Measurements from ENCODE around the gene PIK3R4. TPM values are rescaled to one million over a fixed set of nuclear protein-coding genes. Genes with fewer than 3 reads are reported as not detected.

PIK3R4 gene
- total RNA-seq, 1 donor: 41.5 TPM

DNA sequence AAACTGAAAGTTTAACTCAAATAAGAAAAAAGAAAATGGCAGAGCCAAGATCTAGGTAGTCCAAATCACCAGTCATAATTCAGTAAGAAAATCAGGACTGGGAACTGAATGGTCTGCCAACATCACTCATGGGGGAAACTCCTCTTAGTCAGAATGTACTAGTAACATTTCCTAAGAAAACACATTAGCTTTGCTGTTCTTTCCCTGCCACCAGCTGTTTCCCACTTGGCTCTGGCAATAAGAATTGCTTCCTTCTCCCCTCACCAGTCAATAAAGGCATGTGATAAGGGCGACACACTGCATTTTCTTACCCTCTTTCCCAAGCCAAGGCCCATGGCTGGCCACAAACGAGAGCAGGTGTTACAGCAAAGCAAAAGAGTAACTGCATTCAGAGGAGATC is 46.1 kb downstream of the PIK3R4 start:
- TF ChIP-seq, protein P1, sequence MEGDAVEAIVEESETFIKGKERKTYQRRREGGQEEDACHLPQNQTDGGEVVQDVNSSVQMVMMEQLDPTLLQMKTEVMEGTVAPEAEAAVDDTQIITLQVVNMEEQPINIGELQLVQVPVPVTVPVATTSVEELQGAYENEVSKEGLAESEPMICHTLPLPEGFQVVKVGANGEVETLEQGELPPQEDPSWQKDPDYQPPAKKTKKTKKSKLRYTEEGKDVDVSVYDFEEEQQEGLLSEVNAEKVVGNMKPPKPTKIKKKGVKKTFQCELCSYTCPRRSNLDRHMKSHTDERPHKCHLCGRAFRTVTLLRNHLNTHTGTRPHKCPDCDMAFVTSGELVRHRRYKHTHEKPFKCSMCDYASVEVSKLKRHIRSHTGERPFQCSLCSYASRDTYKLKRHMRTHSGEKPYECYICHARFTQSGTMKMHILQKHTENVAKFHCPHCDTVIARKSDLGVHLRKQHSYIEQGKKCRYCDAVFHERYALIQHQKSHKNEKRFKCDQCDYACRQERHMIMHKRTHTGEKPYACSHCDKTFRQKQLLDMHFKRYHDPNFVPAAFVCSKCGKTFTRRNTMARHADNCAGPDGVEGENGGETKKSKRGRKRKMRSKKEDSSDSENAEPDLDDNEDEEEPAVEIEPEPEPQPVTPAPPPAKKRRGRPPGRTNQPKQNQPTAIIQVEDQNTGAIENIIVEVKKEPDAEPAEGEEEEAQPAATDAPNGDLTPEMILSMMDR (IDR thresholded peaks at IDR 0.05; ENCODE audit: insufficient read depth, low read depth, low read length): no peak
- no peak overlapping the region for H3K4me3 ChIP-seq (ENCODE audit: low read depth, low read length)
- DNase-seq (ENCODE audit: low read depth): no peak

DNA sequence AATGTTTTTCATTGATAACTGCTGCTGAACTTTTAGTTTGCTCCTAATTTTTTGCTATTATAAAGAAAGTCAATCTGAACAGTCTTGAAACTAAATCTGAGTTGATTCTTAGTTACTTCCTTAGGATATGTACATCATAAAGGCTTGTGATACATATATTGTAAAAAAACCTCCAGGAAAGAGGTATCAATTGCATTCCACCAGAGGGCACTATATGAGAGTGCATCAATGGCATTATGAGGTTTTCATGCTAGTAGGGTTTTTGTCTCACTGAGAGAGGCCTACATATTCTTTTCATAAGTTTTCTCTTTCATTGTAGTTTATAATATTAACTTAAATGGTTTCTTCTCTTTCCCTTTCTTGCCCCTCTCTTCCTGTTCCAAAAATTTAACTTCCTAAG is 46.9 kb downstream of the PIK3R4 start:
- H3K4me3 ChIP-seq (ENCODE audit: low read depth, low read length): no peak overlapping the region
- TF ChIP-seq, protein P1 (IDR thresholded peaks at IDR 0.05; ENCODE audit: insufficient read depth, low read depth, low read length): peak; percentile 49
- DNase-seq (ENCODE audit: low read depth): peak; percentile 23

GRCh38 chr3:130693314-130693713 is 53.3 kb downstream of the PIK3R4 start:
- H3K4me3 ChIP-seq (ENCODE audit: low read depth, low read length): no peak overlapping the region
- TF ChIP-seq, protein P1 (IDR thresholded peaks at IDR 0.05; ENCODE audit: insufficient read depth, low read depth, low read length): no peak
- no peak for DNase-seq (ENCODE audit: low read depth)

- TF ChIP-seq, protein P1 (IDR thresholded peaks at IDR 0.05; ENCODE audit: insufficient read depth, low read depth, low read length): no peak
- H3K4me3 ChIP-seq (ENCODE audit: low read depth, low read length): no peak overlapping the region
- peak; percentile 21 for DNase-seq (ENCODE audit: low read depth)
These were observed 54.2 kb downstream of the PIK3R4 start for GRCh38 chr3:130692455-130692854.

DNA sequence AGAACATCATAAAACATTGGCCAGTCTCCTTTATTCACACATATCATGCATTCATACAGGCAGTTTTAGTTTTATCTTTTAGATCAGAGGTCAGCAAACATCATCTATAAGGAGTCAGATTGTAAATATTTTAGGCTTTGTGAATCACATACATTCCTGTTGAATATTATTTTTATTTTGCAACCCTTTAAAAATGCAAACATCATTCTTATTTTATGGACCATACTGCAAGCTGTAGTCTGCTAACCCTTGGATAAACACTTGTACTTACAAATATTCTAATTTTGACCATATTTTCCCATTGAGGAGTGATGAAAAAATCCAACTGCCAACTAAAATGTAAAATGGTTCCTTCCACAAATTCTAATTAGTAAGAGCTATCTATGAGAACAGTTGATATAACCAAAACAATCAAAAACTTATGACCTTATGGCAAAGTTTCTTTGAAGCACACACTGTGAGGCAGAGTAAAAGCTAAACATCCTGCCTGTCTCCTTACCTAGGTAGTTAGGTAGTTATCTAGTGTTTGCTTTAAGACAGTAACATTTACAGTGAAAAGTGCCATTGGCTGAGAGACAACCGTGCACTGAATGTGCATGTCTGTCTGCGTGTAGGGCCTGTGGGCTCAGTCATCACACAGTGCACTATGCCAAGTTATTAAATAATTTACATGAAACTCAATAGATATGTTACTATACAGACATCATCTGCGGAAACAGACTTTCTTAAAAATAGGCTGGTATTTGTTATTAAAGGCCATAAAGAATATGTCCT is 57.7 kb downstream of the PIK3R4 start:
- DNase-seq (ENCODE audit: low read depth): peak; percentile 47
- H3K4me3 ChIP-seq (ENCODE audit: low read depth, low read length): no peak overlapping the region
- TF ChIP-seq, protein P1 (IDR thresholded peaks at IDR 0.05; ENCODE audit: insufficient read depth, low read depth, low read length): no peak

- no peak for DNase-seq (ENCODE audit: low read depth)
- TF ChIP-seq, protein P1 (IDR thresholded peaks at IDR 0.05; ENCODE audit: insufficient read depth, low read depth, low read length): no peak
- H3K4me3 ChIP-seq (ENCODE audit: low read depth, low read length): no peak overlapping the region
These were observed 58.5 kb downstream of the PIK3R4 start for GRCh38 chr3:130688015-130688688.
